Psoas muscle (tissue), 8 donors: Measurements from ENCODE around the gene CCDC12. TPM values are rescaled to one million over a fixed set of nuclear protein-coding genes. Genes with fewer than 3 reads are reported as not detected.

Source experiments
- ATAC-seq, 4 donors: fragments of 200-7000 bp; cut with Tn5 transposase; one replicate each; pipeline ENCODE4 v1.9.1; 2020; ENCODE audit warnings: moderate library complexity in 3 of 4, mild to moderate bottlenecking in 2 of 4
- DNase-seq, 2 donors: peaks; one replicate each; pipeline ENCODE4 v3.0.0-alpha.2; 2020
- H3K27ac ChIP-seq: fragments of 200-600 bp; one replicate; pipeline ENCODE4 v1.8.0; 2022
- H3K27me3 ChIP-seq, 3 donors: fragments of 200-600 bp in 1 of 3; one replicate each; pipeline versions ENCODE4 v1.6.1 to v1.8.0; 2013 to 2022; ENCODE audit warnings: low read length in 2 of 3, mild to moderate bottlenecking in 2 of 3, moderate library complexity in 1 of 3; ENCODE audit not compliant: insufficient read depth in 3 of 3
- H3K36me3 ChIP-seq, 2 donors: fragments of 200-600 bp in 1 of 2; one replicate each; pipeline versions ENCODE4 v1.6.1 to v1.8.0; 2013 to 2022; ENCODE audit warnings: low read depth in 1 of 2, mild to moderate bottlenecking in 1 of 2, moderate library complexity in 1 of 2; ENCODE audit not compliant: insufficient read depth in 1 of 2
- H3K4me1 ChIP-seq: fragments of 200-600 bp; one replicate; pipeline ENCODE4 v1.8.0; 2022
- H3K4me3 ChIP-seq: fragments of 200-600 bp; one replicate; pipeline ENCODE4 v1.8.0; 2022; ENCODE audit warnings: mild to moderate bottlenecking
- H3K9me3 ChIP-seq: fragments of 200-600 bp; one replicate; pipeline ENCODE4 v1.8.0; 2022
- WGBS, 3 donors: extraction: QIAGEN DNeasy Blood & Tissue Kit; methylation state at CpG; one replicate each; pipeline versions ENCODE4 v1.1.6 to v1.1.7; 2013; 5-methylcytosine and 5-hydroxymethylcytosine counted together
- intact Hi-C, 2 donors: fragments of 100-400 bp; cut with DNase I; formaldehyde crosslinking; loops; one replicate each; pipeline versions ENCODE4 v1.11.0 to v1.14.2; 2022
- polyA plus RNA-seq, 3 donors: library from polyadenylated mRNA; stranded (reverse); fragments of 200-250 nt; gene quantifications; one replicate each; pipeline ENCODE4 v1.2.3, GENCODE V29; 2013
- total RNA-seq, 4 donors: library from RNA; stranded (reverse); fragmentation: NEBNext Ultra II Directional in 2 of 4; extraction: Animal tissue kit (Norgen Biotek cat#: 25700) in 2 of 4; gene quantifications; one replicate each; pipeline versions ENCODE4 v1.2.1 to v1.2.4, GENCODE V29; 2021 to 2023
- TF ChIP-seq, protein P1 (sequence below): fragments of 200-600 bp; IDR thresholded peaks from one replicate; pipeline ENCODE4 v1.8.0; 2022; ENCODE audit warnings: antibody characterized with exemption
- donor health status: healthy with polysubstance abuse.
- donor health status: DM: no; HTN: no; CAD: no; lungs with moderate emphysema.
- donor health status: Bipolar disorder and iron deficiency.
- donor health status: healthy.
- donor health status: DM: yes; HTN: yes; CAD: no.
- donor health status: DM: no; HTN: no; CAD: no.
- donor health status: DM: no; HTN: no; CAD: no.
- donor health status: DM: yes; HTN: yes; CAD: no.

Gene CCDC12
- total and polyA plus RNA-seq, 7 donors = 25.1 to 69.8 (median 36.4) TPM

DNA sequence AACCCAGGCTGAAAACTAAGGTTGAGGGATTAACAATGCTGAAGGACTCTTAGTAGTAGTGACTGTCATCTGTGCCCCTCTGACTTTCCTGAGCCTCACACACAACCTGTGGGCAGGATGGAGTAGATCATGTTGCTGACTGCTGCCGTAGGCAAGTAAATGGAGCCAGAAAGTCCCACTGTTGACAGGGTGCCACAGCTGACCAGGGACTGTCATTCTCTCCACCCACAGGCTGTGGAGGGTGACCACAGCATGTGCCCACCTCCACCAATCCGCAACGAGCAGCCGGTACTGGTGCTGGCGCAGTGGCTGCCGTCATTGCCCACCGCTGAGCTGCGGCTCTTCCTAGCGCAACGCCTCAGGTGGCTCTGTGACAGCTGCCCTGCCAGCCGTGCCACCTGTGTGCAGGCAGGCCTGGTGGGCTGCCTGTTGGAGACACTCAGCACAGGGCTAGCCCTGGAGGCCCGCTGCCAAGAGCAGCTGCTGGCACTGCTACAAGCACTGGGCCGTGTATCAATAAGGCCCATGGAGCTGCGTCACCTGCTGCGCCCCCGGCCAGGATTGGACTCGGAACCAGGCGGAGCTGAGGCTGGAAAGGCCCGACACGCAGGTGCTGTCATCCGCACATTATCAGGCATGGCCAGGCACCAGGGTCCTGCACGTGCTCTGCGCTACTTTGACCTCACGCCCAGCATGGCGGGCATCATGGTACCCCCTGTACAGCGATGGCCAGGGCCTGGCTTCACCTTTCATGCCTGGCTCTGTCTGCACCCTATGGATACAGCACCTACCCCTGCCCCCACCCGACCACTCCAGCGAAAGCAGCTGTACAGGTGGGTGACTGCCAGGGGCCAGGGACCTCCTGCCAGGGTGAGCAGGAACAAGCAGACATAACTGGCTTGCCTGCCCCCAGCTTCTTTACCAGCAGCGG lies 18.5 kb upstream of the CCDC12 start:
- Histone ChIP-seq H3K36me3 (peaks cover 0 to 14% of the 10 kb centered on the region in 2 donors), H3K27me3 (no peaks in the 10 kb centered on the region), H3K27ac (no peak overlapping the region), H3K4me3 (no peak overlapping the region), H3K4me1 (no peaks in the 10 kb centered on the region), H3K9me3 (no peaks in the 10 kb centered on the region)
- intact Hi-C loops = loop anchor here in 1 of 2 donors (5.0 to 10.0 kb wide), 2 partner anchors 73 to 290 kb away; partner anchors contain the start of gene TMIE
- ATAC-seq (peak in 3 of 4 donors; percentile 22 to 40 (median 25)), DNase-seq (peak; percentile 9 to 48)
- WGBS, 3 donors = 78 to 89% (median 79%) methylated on average over 29 of the region's 29 CpGs
- TF ChIP-seq, protein P1, sequence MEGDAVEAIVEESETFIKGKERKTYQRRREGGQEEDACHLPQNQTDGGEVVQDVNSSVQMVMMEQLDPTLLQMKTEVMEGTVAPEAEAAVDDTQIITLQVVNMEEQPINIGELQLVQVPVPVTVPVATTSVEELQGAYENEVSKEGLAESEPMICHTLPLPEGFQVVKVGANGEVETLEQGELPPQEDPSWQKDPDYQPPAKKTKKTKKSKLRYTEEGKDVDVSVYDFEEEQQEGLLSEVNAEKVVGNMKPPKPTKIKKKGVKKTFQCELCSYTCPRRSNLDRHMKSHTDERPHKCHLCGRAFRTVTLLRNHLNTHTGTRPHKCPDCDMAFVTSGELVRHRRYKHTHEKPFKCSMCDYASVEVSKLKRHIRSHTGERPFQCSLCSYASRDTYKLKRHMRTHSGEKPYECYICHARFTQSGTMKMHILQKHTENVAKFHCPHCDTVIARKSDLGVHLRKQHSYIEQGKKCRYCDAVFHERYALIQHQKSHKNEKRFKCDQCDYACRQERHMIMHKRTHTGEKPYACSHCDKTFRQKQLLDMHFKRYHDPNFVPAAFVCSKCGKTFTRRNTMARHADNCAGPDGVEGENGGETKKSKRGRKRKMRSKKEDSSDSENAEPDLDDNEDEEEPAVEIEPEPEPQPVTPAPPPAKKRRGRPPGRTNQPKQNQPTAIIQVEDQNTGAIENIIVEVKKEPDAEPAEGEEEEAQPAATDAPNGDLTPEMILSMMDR = no peak

DNA sequence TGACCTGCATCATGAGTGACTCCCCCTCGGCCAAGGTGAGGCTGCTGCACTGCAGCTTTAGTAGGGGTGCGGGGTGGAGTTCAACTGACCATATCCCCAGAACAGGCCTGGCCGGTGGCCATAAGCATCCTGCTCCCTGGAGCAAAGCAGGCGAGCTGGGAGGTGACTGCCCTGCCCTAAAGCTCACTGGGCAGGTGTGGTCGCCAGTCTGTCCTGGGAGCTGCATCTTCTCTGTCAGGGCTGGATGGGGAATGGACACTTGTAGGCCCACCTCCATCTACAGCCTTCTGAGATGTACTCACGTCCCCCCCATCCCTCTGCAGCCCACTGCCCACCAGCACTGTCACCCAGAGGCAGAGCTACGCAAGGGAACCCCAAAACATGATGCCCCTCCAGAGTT lies 17.4 kb upstream of the CCDC12 start:
- TF ChIP-seq, protein P1 = no peak
- Histone ChIP-seq H3K4me1 (no peaks in the 10 kb centered on the region), H3K9me3 (no peaks in the 10 kb centered on the region), H3K36me3 (peaks cover 0 to 8% of the 10 kb centered on the region in 2 donors), H3K27me3 (no peaks in the 10 kb centered on the region), H3K27ac (no peak overlapping the region), H3K4me3 (no peak overlapping the region)
- DNase-seq = peak in 1 of 2 donors; percentile 40
- 88 to 94% (median 90%) methylated on average over 7 of the region's 7 CpGs for WGBS, 3 donors
- ATAC-seq = no peak
- intact Hi-C loops = loop anchor here in 1 of 2 donors (10.0 kb wide), 1 partner anchor 289 kb away; the partner anchor contains the start of gene TMIE

DNA sequence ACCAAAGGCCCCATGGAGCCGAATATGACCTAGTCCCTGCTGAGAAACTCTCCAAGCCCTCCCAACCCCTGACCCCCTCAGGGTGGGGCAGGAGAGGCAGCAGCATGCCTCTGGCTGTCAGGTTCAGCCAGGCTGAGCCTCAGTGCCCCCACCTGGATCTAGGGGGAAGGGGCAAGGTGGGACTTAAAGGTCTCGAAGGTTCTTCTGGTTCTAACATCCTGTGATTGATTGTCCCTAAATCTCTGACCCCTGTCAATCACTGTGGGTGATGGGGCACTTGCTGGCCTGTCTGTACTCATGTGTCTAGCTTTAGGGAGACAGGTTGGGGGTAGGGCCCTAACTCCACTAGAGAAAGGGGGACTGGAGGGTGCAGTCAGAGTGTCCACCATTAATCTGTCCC lies 16.7 kb upstream of the CCDC12 start:
- Histone ChIP-seq H3K9me3 (no peaks in the 10 kb centered on the region), H3K36me3 (peaks cover 0 to 8% of the 10 kb centered on the region in 2 donors), H3K4me3 (no peak overlapping the region), H3K27ac (no peak overlapping the region), H3K27me3 (no peaks in the 10 kb centered on the region), H3K4me1 (no peaks in the 10 kb centered on the region)
- TF ChIP-seq, protein P1 = no peak
- DNase-seq (peak in 1 of 2 donors; percentile 39), ATAC-seq (no peak)
- 84 to 97% (median 90%) methylated on average over 2 of the region's 2 CpGs for WGBS, 3 donors
- intact Hi-C loops = loop anchor here in 1 of 2 donors (10.0 kb wide), 1 partner anchor 288 kb away; the partner anchor contains the start of gene TMIE

DNA sequence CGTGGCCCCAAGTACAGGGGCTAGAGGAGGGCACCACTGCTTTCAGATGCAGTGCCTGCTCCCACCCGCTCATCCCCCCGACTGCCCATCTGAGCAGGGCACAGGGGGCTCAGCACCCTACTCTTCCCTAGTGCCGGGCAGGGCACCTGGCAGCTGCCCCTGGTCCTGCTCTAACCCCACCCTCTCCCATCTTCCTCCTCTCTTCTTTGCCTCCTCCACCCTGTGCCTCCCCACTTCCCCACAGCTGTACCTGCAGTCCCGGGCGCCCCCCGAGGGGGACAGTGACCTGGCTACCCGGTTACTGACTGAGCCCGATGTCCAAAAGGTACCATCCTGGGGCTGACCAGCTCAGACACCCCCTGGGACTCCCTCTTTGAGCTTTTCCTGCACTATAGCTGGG lies 15.7 kb upstream of the CCDC12 start:
- TF ChIP-seq, protein P1 = no peak
- Histone ChIP-seq H3K4me3 (no peak overlapping the region), H3K27ac (no peak overlapping the region), H3K9me3 (no peaks in the 10 kb centered on the region), H3K4me1 (no peaks in the 10 kb centered on the region), H3K36me3 (peaks cover 0 to 8% of the 10 kb centered on the region in 2 donors), H3K27me3 (no peaks in the 10 kb centered on the region)
- peak in 1 of 2 donors; percentile 40 for DNase-seq
- no peak for ATAC-seq
- WGBS, 3 donors = 90 to 93% (median 92%) methylated on average over 4 to 9 of the region's 9 CpGs
- intact Hi-C loops = loop anchor here in 1 of 2 donors (10.0 kb wide), 1 partner anchor 287 kb away; the partner anchor contains the start of gene TMIE
